Lung (tissue), 12 donors: Measurements from ENCODE around the gene GAK. TPM values are rescaled to one million over a fixed set of nuclear protein-coding genes. Genes with fewer than 3 reads are reported as not detected.

Source experiments
- ATAC-seq: fragments of 200-7000 bp; cut with Tn5 transposase; one replicate; pipeline ENCODE4 v1.9.1; 2020; ENCODE audit warnings: moderate number of reproducible peaks; ENCODE audit not compliant: insufficient read depth, low FRiP score
- DNase-seq, 3 donors: peaks; one replicate each; pipeline ENCODE4 v3.0.0-alpha.2; 2013 to 2017
- H3K27ac ChIP-seq, 2 donors: one replicate each; pipeline ENCODE4 v1.5.1; 2013; ENCODE audit warnings: mild to moderate bottlenecking in 2 of 2, moderate library complexity in 2 of 2, control low read depth in 1 of 2, inconsistent platforms in 1 of 2, low read depth in 1 of 2, low read length in 1 of 2
- H3K27me3 ChIP-seq, 3 donors: one replicate each; pipeline ENCODE4 v1.5.1; 2013; ENCODE audit warnings: low read length in 2 of 3; ENCODE audit not compliant: control insufficient read depth in 3 of 3, insufficient read depth in 3 of 3
- H3K36me3 ChIP-seq, 4 donors: one replicate each; pipeline ENCODE4 v1.5.1; 2013; ENCODE audit warnings: low read length in 4 of 4, mild to moderate bottlenecking in 1 of 4, moderate library complexity in 1 of 4; ENCODE audit not compliant: control insufficient read depth in 4 of 4, insufficient read depth in 4 of 4
- H3K4me1 ChIP-seq, 5 donors: one replicate each; pipeline ENCODE4 v1.5.1; 2013; ENCODE audit warnings: low read length in 5 of 5, mild to moderate bottlenecking in 2 of 5, moderate library complexity in 1 of 5; ENCODE audit not compliant: control insufficient read depth in 5 of 5, insufficient read depth in 5 of 5
- H3K4me3 ChIP-seq: one replicate; pipeline ENCODE4 v1.5.1; 2013; ENCODE audit warnings: mild to moderate bottlenecking, control low read depth, moderate library complexity
- H3K9ac ChIP-seq, 2 donors: one replicate each; pipeline ENCODE4 v1.5.1; 2013; ENCODE audit warnings: low read length in 2 of 2, control low read depth in 1 of 2; ENCODE audit not compliant: insufficient read depth in 1 of 2
- H3K9me3 ChIP-seq, 4 donors: one replicate each; pipeline ENCODE4 v1.5.1; 2013; ENCODE audit warnings: low read length in 3 of 4, mild to moderate bottlenecking in 1 of 4, moderate library complexity in 1 of 4; ENCODE audit not compliant: control insufficient read depth in 4 of 4, insufficient read depth in 3 of 4
- CTCF ChIP-seq: IDR thresholded peaks from 2 replicates; pipeline ENCODE4 v1.5.1; 2012; ENCODE audit warnings: mild to moderate bottlenecking; ENCODE audit errors: control extremely low read depth, extremely low read depth
- WGBS, 2 donors: extraction: QIAGEN DNeasy Blood & Tissue Kit; methylation state at CpG; one replicate each; pipeline ENCODE4 v1.1.7; 2013; 5-methylcytosine and 5-hydroxymethylcytosine counted together
- polyA plus RNA-seq, 2 donors: library from polyadenylated mRNA; stranded (reverse); fragments of 200-250 nt; gene quantifications; one replicate each; pipeline ENCODE4 v1.2.1, GENCODE V29; 2013
- total RNA-seq, 2 donors: library from RNA; depleted of rRNA in 1 of 2; stranded (reverse); fragments of >200 nt in 1 of 2; gene quantifications; one replicate each; pipeline ENCODE4 v1.2.1, GENCODE V29; 2014 to 2021
- donor health status: control.
- donor health status: control.
- donor health status: Bipolar disorder and iron deficiency.
- donor health status: healthy.
- donor health status: DM: yes; HTN: yes; CAD: no.

The GAK gene
- total and polyA plus RNA-seq, 4 donors = 101 to 178 (median 137) TPM

- Histone ChIP-seq H3K9ac (no peak overlapping the region), H3K9me3 (peaks cover 0 to 23% (median 0%) of the 10 kb centered on the region in 4 donors), H3K27ac (no peak overlapping the region), H3K4me1 (no peaks in the 10 kb centered on the region), H3K36me3 (peaks cover 0 to 2% (median 0%) of the 10 kb centered on the region in 4 donors), H3K4me3 (no peak overlapping the region), H3K27me3 (peaks cover 0 to 3% (median 0%) of the 10 kb centered on the region in 3 donors)
- 97% methylated on average over 1 of the region's 1 CpG for WGBS, 2 donors
- TF ChIP-seq CTCF = no peak
- DNase-seq (no peak), ATAC-seq (no peak)
Observed at GRCh38 chr4:837772-838171, 94.3 kb downstream of the GAK start.

GRCh38 chr4:836750-837301, 95.3 kb downstream of the GAK start:
- WGBS, 2 donors = 79 to 85% methylated on average over 20 to 22 of the region's 22 CpGs

GRCh38 chr4:836003-836511, 96.1 kb downstream of the GAK start:
- ATAC-seq = no peak
- 94 to 95% methylated on average over 32 of the region's 32 CpGs for WGBS, 2 donors

More at GRCh38 chr4:836750-837301, 95.3 kb downstream of the GAK start:
- DNase-seq = peak; percentile 39 to 42 (median 41)
- ATAC-seq = no peak
- Histone ChIP-seq H3K4me1 (no peaks in the 10 kb centered on the region), H3K9me3 (peaks cover 0 to 27% (median 0%) of the 10 kb centered on the region in 4 donors), H3K27ac (no peak overlapping the region), H3K36me3 (no peaks in the 10 kb centered on the region), H3K9ac (no peak overlapping the region), H3K27me3 (peaks cover 0 to 3% (median 0%) of the 10 kb centered on the region in 3 donors), H3K4me3 (no peak overlapping the region)
- no peak for TF ChIP-seq CTCF

More at GRCh38 chr4:836003-836511, 96.1 kb downstream of the GAK start:
- H3K4me3 ChIP-seq = no peak overlapping the region
- no peaks in the 10 kb centered on the region for H3K4me1 ChIP-seq
- H3K9ac ChIP-seq = no peak overlapping the region
- peaks cover 0 to 34% (median 0%) of the 10 kb centered on the region in 4 donors for H3K9me3 ChIP-seq
- peaks cover 0 to 3% (median 0%) of the 10 kb centered on the region in 3 donors for H3K27me3 ChIP-seq
- no peak overlapping the region for H3K27ac ChIP-seq
- no peak for DNase-seq
- H3K36me3 ChIP-seq = no peaks in the 10 kb centered on the region
- no peak for TF ChIP-seq CTCF
